HG03159 (cell line): ENCODE data around the gene MRTFB.

Experiments used
- ATAC-seq: cut with Tn5 transposase; IDR thresholded peaks from one replicate; pipeline ENCODE4 v1.9.1; 2021; ENCODE audit warnings: mild to moderate bottlenecking, moderate library complexity; ENCODE audit not compliant: unreplicated experiment

The MRTFB gene

GRCh38 chr16:14306485-14307058 lies 235.5 kb downstream of the MRTFB start:
- no peak for ATAC-seq

- no peak for ATAC-seq
Observed at GRCh38 chr16:14307059-14307526, 236.0 kb downstream of the MRTFB start.

GRCh38 chr16:14307527-14308367 lies 236.6 kb downstream of the MRTFB start:
- ATAC-seq = no peak

- ATAC-seq = no peak
Observed at GRCh38 chr16:14308368-14308723, 237.2 kb downstream of the MRTFB start.

- no peak for ATAC-seq
Observed at GRCh38 chr16:14309001-14309886, 238.1 kb downstream of the MRTFB start.

- ATAC-seq = no peak
Observed at GRCh38 chr16:14309906-14310305, 238.8 kb downstream of the MRTFB start.

GRCh38 chr16:14310519-14310991 lies 239.4 kb downstream of the MRTFB start:
- ATAC-seq = no peak

GRCh38 chr16:14314116-14314515 lies 243.0 kb downstream of the MRTFB start:
- no peak for ATAC-seq

GRCh38 chr16:14315683-14316320 lies 244.7 kb downstream of the MRTFB start:
- no peak for ATAC-seq
